Fibroblast of mammary gland (primary cell): ENCODE data around the gene NDC80.
"Not testable (repeated sequence)": the region's sequence is repeated elsewhere in the genome, so short reads cannot be mapped to it uniquely, and the experiment has no call there.

ENCODE experiments used
- DNase-seq: peaks from one replicate; pipeline ENCODE4 v3.0.0-alpha.2; 2010; ENCODE audit warnings: low read depth
- H3K4me3 ChIP-seq: 2 replicates; pipeline ENCODE4 v1.5.1; 2011; ENCODE audit warnings: low read depth, mild to moderate bottlenecking, low read length, moderate library complexity; ENCODE audit not compliant: control insufficient read depth
- CTCF ChIP-seq: conservative IDR thresholded peaks from 2 replicates; pipeline ENCODE4 v1.5.1; 2011; ENCODE audit warnings: low read depth, low read length, inconsistent platforms; ENCODE audit not compliant: control insufficient read depth, insufficient read depth

The NDC80 gene

GRCh38 chr18:2571200-2572170 lies at the start of gene NDC80, which contains the start of gene METTL4:
TSS of gene NDC80 (plus strand) at chr18:2571557. CDS start at chr18:2572986, 1,429 bp downstream.
TSS of gene METTL4 (minus strand) at chr18:2571505. CDS start at chr18:2567216, 4,289 bp downstream.
- TF ChIP-seq CTCF, result no peak
- DNase-seq, result peak; percentile 85

GRCh38 chr18:2522112-2522511 lies 49.2 kb upstream of the NDC80 start:
- DNase-seq, result no peak
- H3K4me3 ChIP-seq, result no peak overlapping the region
- TF ChIP-seq CTCF, result no peak

More at GRCh38 chr18:2571200-2572170, at the start of gene NDC80, which contains the start of gene METTL4:
- peak within 1 kb of the TSS; percentile 98 for H3K4me3 ChIP-seq

GRCh38 chr18:2524794-2525198 lies 46.6 kb upstream of the NDC80 start:
- H3K4me3 ChIP-seq, DNase-seq: not testable (repeated sequence)

- H3K4me3 ChIP-seq, result no peak overlapping the region
- no peak for DNase-seq
- TF ChIP-seq CTCF, result no peak
Observed at GRCh38 chr18:2526329-2526728, 45.0 kb upstream of the NDC80 start.

- DNase-seq, result no peak
- TF ChIP-seq CTCF, result no peak
- no peak overlapping the region for H3K4me3 ChIP-seq
Observed at GRCh38 chr18:2529154-2529553, 42.2 kb upstream of the NDC80 start.

GRCh38 chr18:2531751-2532150 lies 39.6 kb upstream of the NDC80 start:
- H3K4me3 ChIP-seq, result no peak overlapping the region
- DNase-seq, result no peak
- TF ChIP-seq CTCF, result no peak

GRCh38 chr18:2532797-2533196 lies 38.6 kb upstream of the NDC80 start:
- H3K4me3 ChIP-seq, result no peak overlapping the region
- TF ChIP-seq CTCF, result no peak
- no peak for DNase-seq
